ENCODE results near the gene HS2ST1. TPM values are rescaled to one million over a fixed set of nuclear protein-coding genes. Genes with fewer than 3 reads are reported as not detected.

Gene HS2ST1
- total RNA-seq, 3 donors from 2014 or later = 17.7 to 18.0 (median 17.8) TPM

GRCh38 chr1:86997538-86997937 is 83.1 kb downstream of the HS2ST1 start:
- H3K27me3 ChIP-seq = no peaks in the 10 kb centered on the region
- H3K36me3 ChIP-seq = no peaks in the 10 kb centered on the region
- H3K27ac ChIP-seq = no peak overlapping the region
- no peak overlapping the region for H3K4me3 ChIP-seq
- no peaks in the 10 kb centered on the region for H3K9me3 ChIP-seq
- TF ChIP-seq, protein P1, sequence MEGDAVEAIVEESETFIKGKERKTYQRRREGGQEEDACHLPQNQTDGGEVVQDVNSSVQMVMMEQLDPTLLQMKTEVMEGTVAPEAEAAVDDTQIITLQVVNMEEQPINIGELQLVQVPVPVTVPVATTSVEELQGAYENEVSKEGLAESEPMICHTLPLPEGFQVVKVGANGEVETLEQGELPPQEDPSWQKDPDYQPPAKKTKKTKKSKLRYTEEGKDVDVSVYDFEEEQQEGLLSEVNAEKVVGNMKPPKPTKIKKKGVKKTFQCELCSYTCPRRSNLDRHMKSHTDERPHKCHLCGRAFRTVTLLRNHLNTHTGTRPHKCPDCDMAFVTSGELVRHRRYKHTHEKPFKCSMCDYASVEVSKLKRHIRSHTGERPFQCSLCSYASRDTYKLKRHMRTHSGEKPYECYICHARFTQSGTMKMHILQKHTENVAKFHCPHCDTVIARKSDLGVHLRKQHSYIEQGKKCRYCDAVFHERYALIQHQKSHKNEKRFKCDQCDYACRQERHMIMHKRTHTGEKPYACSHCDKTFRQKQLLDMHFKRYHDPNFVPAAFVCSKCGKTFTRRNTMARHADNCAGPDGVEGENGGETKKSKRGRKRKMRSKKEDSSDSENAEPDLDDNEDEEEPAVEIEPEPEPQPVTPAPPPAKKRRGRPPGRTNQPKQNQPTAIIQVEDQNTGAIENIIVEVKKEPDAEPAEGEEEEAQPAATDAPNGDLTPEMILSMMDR (IDR thresholded peaks at IDR 0.05) = no peak
- H3K4me1 ChIP-seq = no peaks in the 10 kb centered on the region
- intact Hi-C loops (cut with DNase I; ENCODE audit: low total_unique reads) = no loop called here
- DNase-seq (ENCODE audit: low spot score in 2 of 2) = no peak

GRCh38 chr1:86998280-86998679 is 83.8 kb downstream of the HS2ST1 start:
- intact Hi-C loops (cut with DNase I; ENCODE audit: low total_unique reads) = no loop called here
- Histone ChIP-seq H3K27me3 (no peaks in the 10 kb centered on the region), H3K9me3 (no peaks in the 10 kb centered on the region), H3K4me1 (no peaks in the 10 kb centered on the region), H3K4me3 (no peak overlapping the region), H3K27ac (no peak overlapping the region), H3K36me3 (no peaks in the 10 kb centered on the region)
- DNase-seq (ENCODE audit: low spot score in 2 of 2) = no peak
- TF ChIP-seq POLR2A (IDR thresholded peaks at IDR 0.05) (no peak), POLR2AphosphoS5 (IDR thresholded peaks at IDR 0.05) (no peak)
- TF ChIP-seq, protein P1 (IDR thresholded peaks at IDR 0.05) = no peak

GRCh38 chr1:86998727-86999126 is 84.3 kb downstream of the HS2ST1 start:
- no peaks in the 10 kb centered on the region for H3K27me3 ChIP-seq
- intact Hi-C loops (cut with DNase I; ENCODE audit: low total_unique reads) = no loop called here
- TF ChIP-seq POLR2AphosphoS5 (IDR thresholded peaks at IDR 0.05) = no peak
- TF ChIP-seq, protein P1 (IDR thresholded peaks at IDR 0.05) = no peak
- no peak for TF ChIP-seq POLR2A (IDR thresholded peaks at IDR 0.05)

DNA sequence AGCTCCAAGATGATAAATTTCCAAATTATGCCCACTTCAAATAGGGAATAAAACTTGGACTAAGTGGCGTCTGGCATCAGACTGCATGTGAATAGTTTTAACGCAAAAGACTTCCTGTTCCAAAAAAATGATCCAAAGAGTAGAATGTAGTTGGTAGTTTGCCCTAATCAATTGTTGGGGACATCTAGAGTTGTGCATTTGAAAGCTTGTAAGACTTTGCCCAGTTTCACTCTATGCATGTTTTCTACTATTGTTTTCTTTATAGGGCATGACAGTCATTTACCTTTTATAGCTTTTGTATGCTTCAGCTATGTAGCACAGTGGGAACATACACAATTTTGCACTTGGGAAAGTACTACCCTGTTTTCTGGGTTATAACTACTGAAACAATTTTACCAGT is 86.0 kb downstream of the HS2ST1 start:
- Histone ChIP-seq H3K36me3 (no peaks in the 10 kb centered on the region), H3K27me3 (no peaks in the 10 kb centered on the region), H3K9me3 (no peaks in the 10 kb centered on the region), H3K27ac (no peak overlapping the region), H3K4me3 (no peak overlapping the region), H3K4me1 (no peaks in the 10 kb centered on the region)
- TF ChIP-seq POLR2A (IDR thresholded peaks at IDR 0.05) (no peak), POLR2AphosphoS5 (IDR thresholded peaks at IDR 0.05) (no peak)
- TF ChIP-seq, protein P1 (IDR thresholded peaks at IDR 0.05) = no peak
- DNase-seq (ENCODE audit: low spot score in 2 of 2) = no peak
- intact Hi-C loops (cut with DNase I; ENCODE audit: low total_unique reads) = no loop called here

More at GRCh38 chr1:86998727-86999126, 84.3 kb downstream of the HS2ST1 start:
- Histone ChIP-seq H3K4me1 (no peaks in the 10 kb centered on the region), H3K4me3 (no peak overlapping the region), H3K27ac (no peak overlapping the region), H3K9me3 (no peaks in the 10 kb centered on the region), H3K36me3 (no peaks in the 10 kb centered on the region)
- no peak for DNase-seq (ENCODE audit: low spot score in 2 of 2)

DNA sequence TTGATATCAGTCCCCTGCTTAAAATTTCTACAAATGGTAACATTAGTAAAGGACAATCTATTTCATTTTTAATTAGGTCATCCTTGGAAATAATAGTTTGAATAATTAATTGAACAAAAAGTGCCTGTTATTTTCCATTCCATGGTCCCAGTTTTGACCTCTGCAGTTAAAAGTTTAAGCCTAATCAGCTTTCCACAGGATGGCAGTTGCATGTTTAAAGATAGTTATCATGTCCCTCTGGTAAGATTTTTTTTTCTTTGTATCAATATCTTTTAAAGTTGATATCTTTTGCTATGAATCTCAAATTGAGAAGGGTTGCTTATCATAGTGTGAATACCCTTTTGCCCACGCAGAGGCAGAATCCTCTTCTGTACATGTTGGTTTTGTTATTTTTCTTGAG is 90.4 kb downstream of the HS2ST1 start:
- Histone ChIP-seq H3K4me3 (no peak overlapping the region), H3K4me1 (no peaks in the 10 kb centered on the region), H3K27me3 (no peaks in the 10 kb centered on the region), H3K9me3 (no peaks in the 10 kb centered on the region), H3K36me3 (no peaks in the 10 kb centered on the region), H3K27ac (no peak overlapping the region)
- no peak for DNase-seq (ENCODE audit: low spot score in 2 of 2)
- intact Hi-C loops (cut with DNase I; ENCODE audit: low total_unique reads) = no loop called here
- TF ChIP-seq POLR2A (IDR thresholded peaks at IDR 0.05) = no peak
- TF ChIP-seq POLR2AphosphoS5 (IDR thresholded peaks at IDR 0.05) = no peak
- TF ChIP-seq, protein P1 (IDR thresholded peaks at IDR 0.05) = no peak

Measured in breast epithelium (tissue), 4 donors.